HG03521 (cell line): ENCODE measurements around the gene HNRNPC.
"Not testable (repeated sequence)": the region's sequence is repeated elsewhere in the genome, so short reads cannot be mapped to it uniquely, and the experiment has no call there.

Experiments used
- ATAC-seq: cut with Tn5 transposase; IDR thresholded peaks from one replicate; pipeline ENCODE4 v1.9.1; 2021; ENCODE audit warnings: mild to moderate bottlenecking, moderate library complexity; ENCODE audit not compliant: unreplicated experiment

HNRNPC gene

GRCh38 chr14:21213652-21214051 lies 55.6 kb downstream of the HNRNPC start:
- ATAC-seq, result no peak

- ATAC-seq, result not testable (repeated sequence)
These were observed 56.4 kb downstream of the HNRNPC start for GRCh38 chr14:21212824-21213223.

- no peak for ATAC-seq
These were observed 57.7 kb downstream of the HNRNPC start for GRCh38 chr14:21211509-21211908.

GRCh38 chr14:21210023-21210422 lies 59.2 kb downstream of the HNRNPC start:
- no peak for ATAC-seq

GRCh38 chr14:21209185-21209584 lies 60.1 kb downstream of the HNRNPC start:
- ATAC-seq, result no peak

- no peak for ATAC-seq
These were observed 60.7 kb downstream of the HNRNPC start for GRCh38 chr14:21208554-21208953.

GRCh38 chr14:21206753-21207684 lies 62.2 kb downstream of the HNRNPC start:
- no peak for ATAC-seq

- no peak for ATAC-seq
These were observed 63.3 kb downstream of the HNRNPC start for GRCh38 chr14:21205678-21206581.

- no peak for ATAC-seq
These were observed 64.1 kb downstream of the HNRNPC start for GRCh38 chr14:21205026-21205677.

- no peak for ATAC-seq
These were observed 64.8 kb downstream of the HNRNPC start for GRCh38 chr14:21204167-21205025.

- no peak for ATAC-seq
These were observed 65.6 kb downstream of the HNRNPC start for GRCh38 chr14:21203470-21204166.

GRCh38 chr14:21202463-21203358 lies 66.5 kb downstream of the HNRNPC start:
- no peak for ATAC-seq

GRCh38 chr14:21201732-21202462 lies 67.3 kb downstream of the HNRNPC start:
- ATAC-seq, result no peak

- ATAC-seq, result no peak
These were observed 68.3 kb downstream of the HNRNPC start for GRCh38 chr14:21200752-21201461.

- no peak for ATAC-seq
These were observed 69.4 kb downstream of the HNRNPC start for GRCh38 chr14:21199611-21200560.
